Tibial artery (tissue), 4 donors: Measurements from ENCODE around the gene SYNRG.

Experiments used
- DNase-seq, 2 donors: peaks; one replicate each; pipeline ENCODE4 v3.0.0-alpha.2; 2019
- H3K27ac ChIP-seq, 2 donors: fragments of 200-600 bp; sonication (generic) in 1 of 2; 1 replicate in 1 of 2; 2 replicates in 1 of 2; pipeline ENCODE4 v1.5.1; 2018 to 2019; ENCODE audit warnings: mild to moderate bottlenecking in 1 of 2
- H3K27me3 ChIP-seq, 2 donors: fragments of 200-600 bp; sonication (generic) in 1 of 2; one replicate each; pipeline versions ENCODE4 v1.5.1 to v1.6.0; 2016 to 2019
- H3K36me3 ChIP-seq, 3 donors: fragments of 200-600 bp; sonication (generic) in 2 of 3; one replicate each; pipeline ENCODE4 v1.5.1; 2016 to 2019; ENCODE audit warnings: mild to moderate bottlenecking in 2 of 3
- H3K4me1 ChIP-seq, 4 donors: fragments of 200-600 bp; sonication (generic) in 2 of 4; 1 replicate in 3 of 4; 2 replicates in 1 of 4; pipeline ENCODE4 v1.5.1; 2016 to 2019
- H3K4me3 ChIP-seq, 2 donors: fragments of 200-600 bp; sonication (generic) in 1 of 2; 1 replicate in 1 of 2; 2 replicates in 1 of 2; pipeline ENCODE4 v1.5.1; 2018 to 2019; ENCODE audit warnings: mild to moderate bottlenecking in 2 of 2
- H3K9me3 ChIP-seq, 3 donors: fragments of 200-600 bp; sonication (generic) in 1 of 3; one replicate each; pipeline ENCODE4 v1.5.1; 2016 to 2019
- CTCF ChIP-seq, 2 experiments: fragments of 200-600 bp in 1 of 2; fragments of 450-650 bp in 1 of 2; IDR thresholded peaks; one replicate each; pipeline ENCODE4 v1.5.1; 2017 to 2019; ENCODE audit warnings: antibody characterized with exemption in 2 of 2, mild to moderate bottlenecking in 1 of 2, moderate library complexity in 1 of 2
- intact Hi-C: fragments of 100-400 bp; cut with DNase I; formaldehyde crosslinking; loops from one replicate; pipeline ENCODE4 v1.15.0; 2023; ENCODE audit warnings: low total_unique reads

SYNRG gene

GRCh38 chr17:37570527-37571093 lies 38.6 kb downstream of the SYNRG start:
- DNase-seq: no peak
- H3K36me3 ChIP-seq: peaks cover 71 to 91% (median 89%) of the 10 kb centered on the region in 3 donors
- H3K4me1 ChIP-seq: no peaks in the 10 kb centered on the region
- no peaks in the 10 kb centered on the region for H3K27me3 ChIP-seq
- intact Hi-C loops: no loop called here
- TF ChIP-seq CTCF (IDR thresholded peaks at IDR 0.05): no peak
- H3K27ac ChIP-seq: no peak overlapping the region
- no peaks in the 10 kb centered on the region for H3K9me3 ChIP-seq
- no peak overlapping the region for H3K4me3 ChIP-seq

GRCh38 chr17:37568350-37569053 lies 40.7 kb downstream of the SYNRG start:
- H3K36me3 ChIP-seq: peaks cover 68 to 90% (median 74%) of the 10 kb centered on the region in 3 donors
- no peak overlapping the region for H3K27ac ChIP-seq
- no peaks in the 10 kb centered on the region for H3K4me1 ChIP-seq
- H3K27me3 ChIP-seq: no peaks in the 10 kb centered on the region
- no peaks in the 10 kb centered on the region for H3K9me3 ChIP-seq
- no peak overlapping the region for H3K4me3 ChIP-seq
- intact Hi-C loops: loop anchor here (5.0 kb wide), 1 partner anchor 1946 kb away; no protein-coding TSS in a partner anchor
- no peak for DNase-seq
- no peak for TF ChIP-seq CTCF (IDR thresholded peaks at IDR 0.05)

GRCh38 chr17:37567538-37567937 lies 41.7 kb downstream of the SYNRG start:
- H3K36me3 ChIP-seq: peaks cover 66 to 84% (median 66%) of the 10 kb centered on the region in 3 donors
- intact Hi-C loops: loop anchor here (5.0 kb wide), 1 partner anchor 1945 kb away; no protein-coding TSS in a partner anchor
- no peak for DNase-seq

GRCh38 chr17:37567137-37567536 lies 42.1 kb downstream of the SYNRG start:
- no peak for DNase-seq
- no peak overlapping the region for H3K4me3 ChIP-seq
- intact Hi-C loops: loop anchor here (5.0 kb wide), 1 partner anchor 1945 kb away; no protein-coding TSS in a partner anchor
- H3K27me3 ChIP-seq: no peaks in the 10 kb centered on the region
- peaks cover 62 to 80% (median 62%) of the 10 kb centered on the region in 3 donors for H3K36me3 ChIP-seq
- no peaks in the 10 kb centered on the region for H3K9me3 ChIP-seq
- H3K27ac ChIP-seq: no peak overlapping the region
- no peak for TF ChIP-seq CTCF (IDR thresholded peaks at IDR 0.05)
- no peaks in the 10 kb centered on the region for H3K4me1 ChIP-seq

More at GRCh38 chr17:37567538-37567937, 41.7 kb downstream of the SYNRG start:
- H3K4me1 ChIP-seq: no peaks in the 10 kb centered on the region
- no peaks in the 10 kb centered on the region for H3K9me3 ChIP-seq
- TF ChIP-seq CTCF (IDR thresholded peaks at IDR 0.05): no peak
- H3K4me3 ChIP-seq: no peak overlapping the region
- H3K27ac ChIP-seq: no peak overlapping the region
- no peaks in the 10 kb centered on the region for H3K27me3 ChIP-seq

- no peaks in the 10 kb centered on the region for H3K9me3 ChIP-seq
- intact Hi-C loops: no loop called here
- DNase-seq: no peak
- H3K4me3 ChIP-seq: no peak overlapping the region
- peaks cover 57 to 76% (median 65%) of the 10 kb centered on the region in 3 donors for H3K36me3 ChIP-seq
- TF ChIP-seq CTCF (IDR thresholded peaks at IDR 0.05): no peak
- no peaks in the 10 kb centered on the region for H3K4me1 ChIP-seq
- H3K27ac ChIP-seq: no peak overlapping the region
- H3K27me3 ChIP-seq: no peaks in the 10 kb centered on the region
These were observed 45.0 kb downstream of the SYNRG start for GRCh38 chr17:37564252-37564651.
